HG03558 (cell line): Measurements from ENCODE around the gene SLC9A4.
A peak's percentile ranks its signal among the peaks of the same experiment; 100 is the strongest.

Experiments
- ATAC-seq: cut with Tn5 transposase; IDR thresholded peaks from one replicate; pipeline ENCODE4 v1.9.1; 2021; ENCODE audit warnings: moderate number of reproducible peaks; ENCODE audit not compliant: unreplicated experiment; ENCODE audit errors: extremely low read depth

The SLC9A4 gene

DNA sequence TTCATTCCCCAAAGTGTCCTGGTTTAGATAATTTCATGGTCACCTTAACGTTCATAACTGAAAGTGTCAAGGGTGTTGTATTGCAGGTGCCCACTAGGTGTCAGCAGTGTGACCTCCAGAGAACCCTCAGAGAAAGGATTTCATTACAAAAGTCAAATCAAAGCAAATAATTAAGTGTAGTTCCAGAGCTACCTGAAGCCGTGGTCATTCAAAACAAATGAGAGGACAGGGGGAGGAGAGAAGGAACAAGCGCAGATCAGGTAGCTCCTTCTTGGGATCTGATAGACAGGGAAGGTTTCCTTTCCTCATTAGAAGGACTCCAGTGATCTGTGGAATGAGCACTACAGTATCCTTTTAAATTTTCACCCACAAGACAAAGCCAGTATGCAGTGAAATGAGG is at the start of gene SLC9A4:
Gene SLC9A4, plus strand, starts transcription at position 207 of the 400 bp plus-strand sequence. CDS start 534 bp downstream, outside the sequence.
- ATAC-seq: no peak

- ATAC-seq: no peak
Measured at GRCh38 chr2:102423368-102423767, 49.7 kb upstream of the SLC9A4 start.

GRCh38 chr2:102424754-102425153 is 48.3 kb upstream of the SLC9A4 start:
- ATAC-seq: peak; percentile 66

DNA sequence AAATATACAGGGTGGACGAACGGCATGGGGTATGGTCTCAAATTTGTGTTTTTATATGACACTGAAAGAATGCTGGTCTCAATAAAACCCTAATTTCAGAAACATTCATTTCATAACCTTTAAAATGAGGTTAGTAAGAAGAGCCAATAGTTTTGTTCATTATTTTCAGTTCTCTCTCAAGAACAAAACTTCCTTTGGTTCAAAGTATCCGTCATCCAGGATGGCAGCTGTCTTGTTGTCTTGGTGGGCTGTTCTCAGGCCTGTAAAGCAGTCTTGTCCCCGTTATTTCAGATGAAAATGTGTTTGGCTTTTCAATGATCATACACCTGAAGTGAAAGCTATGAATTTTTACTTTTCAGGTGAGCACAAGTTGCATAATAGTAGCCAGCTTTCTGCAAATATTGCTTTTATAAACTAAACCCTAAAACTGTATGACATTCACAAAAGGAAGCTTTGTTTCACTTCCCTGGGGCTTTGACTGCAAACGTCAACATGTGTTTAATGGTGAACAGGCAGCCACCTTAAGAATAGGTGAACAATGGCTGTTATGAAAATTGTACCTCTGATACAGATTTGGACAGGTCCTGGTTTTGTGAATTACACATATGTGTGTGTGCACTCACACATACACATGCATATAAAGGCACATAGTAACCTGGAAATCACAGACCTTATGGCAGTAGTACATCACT is 47.4 kb upstream of the SLC9A4 start:
- ATAC-seq: no peak

GRCh38 chr2:102427249-102427648 is 45.8 kb upstream of the SLC9A4 start:
- no peak for ATAC-seq

GRCh38 chr2:102428573-102428972 is 44.5 kb upstream of the SLC9A4 start:
- no peak for ATAC-seq

- no peak for ATAC-seq
Measured at GRCh38 chr2:102432386-102432785, 40.6 kb upstream of the SLC9A4 start.

- no peak for ATAC-seq
Measured at GRCh38 chr2:102433973-102434654, 38.9 kb upstream of the SLC9A4 start.

DNA sequence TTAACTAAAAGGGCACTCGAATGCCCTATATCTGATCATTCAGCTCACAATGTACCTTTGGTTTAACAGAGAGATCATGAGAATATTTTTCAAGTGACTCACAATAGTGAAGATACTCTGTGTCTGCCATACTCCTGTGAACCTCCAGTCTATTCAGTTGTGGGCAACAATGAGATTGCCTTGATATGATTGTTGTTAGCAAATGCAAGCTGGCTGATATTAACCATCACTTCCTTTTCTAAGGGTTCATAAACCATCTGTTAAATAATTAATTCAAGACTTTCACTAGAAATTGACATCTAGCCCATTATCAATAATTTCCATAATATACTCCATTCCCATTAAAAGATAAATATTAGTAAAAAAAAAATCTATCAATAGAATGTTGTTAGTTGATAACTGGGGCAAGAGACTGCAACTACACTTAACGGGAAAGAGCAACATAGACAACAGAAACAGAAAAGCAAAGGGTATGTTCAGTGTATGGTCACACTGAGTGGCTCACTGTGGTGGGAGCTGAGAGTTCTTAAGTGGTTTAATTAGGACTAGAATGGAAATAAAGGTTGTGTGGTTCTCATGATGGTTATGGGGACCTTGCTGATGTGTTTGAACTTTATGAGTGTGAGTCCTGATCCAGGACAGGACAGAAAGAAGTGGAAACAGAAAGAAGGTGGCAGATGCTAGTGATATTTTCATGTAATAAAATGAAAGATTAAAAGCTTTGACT is 38.2 kb upstream of the SLC9A4 start:
- peak; percentile 54 for ATAC-seq

- no peak for ATAC-seq
Measured at GRCh38 chr2:102435741-102436140, 37.3 kb upstream of the SLC9A4 start.

- no peak for ATAC-seq
Measured at GRCh38 chr2:102436323-102436722, 36.7 kb upstream of the SLC9A4 start.

- ATAC-seq: no peak
Measured at GRCh38 chr2:102437122-102437521, 35.9 kb upstream of the SLC9A4 start.

GRCh38 chr2:102438111-102438510 is 34.9 kb upstream of the SLC9A4 start:
- ATAC-seq: no peak

DNA sequence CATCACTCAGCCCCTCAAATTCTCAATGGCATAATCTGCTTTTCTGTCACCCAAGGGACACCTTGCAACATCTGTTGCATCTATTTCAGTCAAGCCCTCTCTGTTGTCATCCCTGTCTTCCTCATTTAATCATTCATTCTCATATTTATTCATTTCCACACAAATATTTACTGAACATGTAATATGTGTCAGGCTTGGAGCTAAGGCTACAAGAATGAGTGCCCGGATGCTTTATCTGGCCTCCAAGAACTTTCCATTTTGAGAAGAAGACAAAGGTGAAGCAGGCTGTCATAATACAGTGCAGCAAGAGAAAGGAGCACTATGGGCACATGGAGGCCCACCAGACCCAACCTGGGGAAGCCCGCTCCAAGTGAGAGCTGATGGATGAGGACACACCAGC is 34.4 kb upstream of the SLC9A4 start:
- ATAC-seq: no peak

- ATAC-seq: no peak
Measured at GRCh38 chr2:102439065-102439695, 33.8 kb upstream of the SLC9A4 start.

DNA sequence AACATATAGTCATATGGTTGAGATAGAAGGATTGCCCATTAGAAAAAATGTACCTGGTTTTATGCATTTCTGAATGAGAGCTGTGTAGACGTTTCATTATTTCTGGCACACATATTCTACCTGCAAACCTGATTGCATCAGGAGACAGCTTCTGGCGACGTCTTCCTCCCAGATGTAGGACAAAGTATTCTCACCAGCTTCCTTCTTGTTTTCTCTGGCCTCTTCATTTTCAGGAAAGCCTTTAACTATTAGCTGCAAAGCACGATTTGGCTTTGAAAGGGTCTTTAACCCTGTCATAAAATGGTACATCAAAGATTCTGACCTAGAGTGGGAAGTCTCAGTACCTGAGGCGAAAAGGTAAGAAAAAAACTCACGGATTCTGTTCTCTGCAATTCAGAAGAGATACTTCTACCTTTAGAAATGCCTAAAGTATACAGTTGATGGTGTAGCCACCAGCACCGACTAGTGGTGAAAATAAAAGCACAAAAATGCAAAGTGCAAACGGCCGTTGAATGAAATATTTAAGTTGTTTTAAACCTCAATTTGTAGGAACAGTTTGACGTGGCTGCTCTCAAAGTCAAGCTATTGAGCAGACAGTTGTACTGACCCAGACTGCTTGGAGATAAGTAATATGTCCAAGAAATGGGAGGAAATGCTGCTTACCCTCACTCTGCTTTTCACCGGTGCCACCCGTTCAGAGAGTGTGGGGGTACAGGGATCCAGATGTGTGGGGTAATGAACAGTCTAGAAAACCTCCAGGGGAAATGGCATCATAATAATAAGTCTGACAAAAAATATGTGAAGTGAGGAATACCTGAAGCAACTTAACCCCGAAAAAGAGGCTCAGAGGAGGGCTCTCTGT is 29.8 kb upstream of the SLC9A4 start:
- no peak for ATAC-seq

DNA sequence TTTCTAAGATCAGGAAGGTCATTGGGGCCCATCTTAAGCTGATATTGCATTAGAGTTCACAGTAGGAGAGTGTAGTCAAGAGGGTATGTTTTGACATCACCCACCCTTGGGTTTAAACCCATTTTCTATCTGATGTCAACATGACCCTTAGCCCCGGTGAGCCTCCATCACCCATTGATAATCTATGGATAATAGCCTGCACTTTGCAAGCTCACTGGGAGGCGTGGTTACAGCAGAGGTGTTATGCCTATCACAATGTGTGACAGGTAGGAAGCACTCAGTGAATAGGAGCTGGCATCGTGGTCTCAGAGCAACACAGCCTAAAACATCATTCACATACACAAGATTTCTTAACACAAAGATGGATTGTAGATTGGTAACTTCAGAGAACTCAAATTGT is 28.8 kb upstream of the SLC9A4 start:
- ATAC-seq: no peak

DNA sequence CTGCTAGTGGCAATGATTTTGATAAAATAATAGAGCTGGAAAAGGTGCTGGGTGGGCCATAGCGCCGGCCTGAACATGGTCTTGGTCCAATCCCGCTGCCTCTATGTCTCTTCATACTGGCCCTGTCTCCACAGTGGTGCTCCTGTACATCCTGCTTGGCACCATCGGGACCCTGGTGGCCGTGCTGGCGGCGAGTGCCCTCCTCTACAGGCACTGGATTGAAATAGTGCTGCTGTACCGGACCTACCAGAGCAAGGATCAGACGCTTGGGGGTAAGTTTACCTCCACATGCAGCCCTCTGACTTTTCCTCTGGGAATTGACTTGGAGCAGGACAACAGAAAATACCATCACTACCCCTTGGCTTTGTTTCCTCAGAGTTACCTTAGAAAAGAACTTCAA is 26.1 kb upstream of the SLC9A4 start:
- ATAC-seq: no peak

GRCh38 chr2:102449370-102449974 is 23.6 kb upstream of the SLC9A4 start:
- no peak for ATAC-seq

- no peak for ATAC-seq
Measured at GRCh38 chr2:102451968-102452367, 21.1 kb upstream of the SLC9A4 start.
